ENCODE measurements around the gene C2orf68. TPM values are rescaled to one million over a fixed set of nuclear protein-coding genes. Genes with fewer than 3 reads are reported as not detected.

Gene C2orf68
- total RNA-seq, 1 donor = 22.2 TPM

- peak; percentile 42 for TF ChIP-seq CTCF (IDR thresholded peaks at IDR 0.05; ENCODE audit: insufficient read depth, low read length)
- peak within 1 kb of the TSS; percentile 99 for H3K4me3 ChIP-seq (ENCODE audit: low read depth, low read length)
- peak; percentile 85 for DNase-seq (ENCODE audit: low read depth)
These were observed 9.2 kb downstream of the C2orf68 start, which contains the start of gene TMEM150A for GRCh38 chr2:85602476-85603234. TMEM150A (minus strand) TSS chr2:85602698; CDS start chr2:85601948, 750 bp downstream.

GRCh38 chr2:85601771-85602475 lies 9.9 kb downstream of the C2orf68 start:
- no peak for TF ChIP-seq CTCF (IDR thresholded peaks at IDR 0.05; ENCODE audit: insufficient read depth, low read length)
- peak overlapping the region; percentile 99 for H3K4me3 ChIP-seq (ENCODE audit: low read depth, low read length)
- DNase-seq (ENCODE audit: low read depth) = peak; percentile 63

- DNase-seq (ENCODE audit: low read depth) = no peak
- no peak for TF ChIP-seq CTCF (IDR thresholded peaks at IDR 0.05; ENCODE audit: insufficient read depth, low read length)
- H3K4me3 ChIP-seq (ENCODE audit: low read depth, low read length) = peak overlapping the region; percentile 99
These were observed 10.7 kb downstream of the C2orf68 start for GRCh38 chr2:85600951-85601770.

GRCh38 chr2:85600235-85600575 lies 11.7 kb downstream of the C2orf68 start:
- TF ChIP-seq CTCF (IDR thresholded peaks at IDR 0.05; ENCODE audit: insufficient read depth, low read length) = no peak
- no peak for DNase-seq (ENCODE audit: low read depth)
- no peak overlapping the region for H3K4me3 ChIP-seq (ENCODE audit: low read depth, low read length)

- no peak for TF ChIP-seq CTCF (IDR thresholded peaks at IDR 0.05; ENCODE audit: insufficient read depth, low read length)
- no peak for DNase-seq (ENCODE audit: low read depth)
- H3K4me3 ChIP-seq (ENCODE audit: low read depth, low read length) = no peak overlapping the region
These were observed 12.2 kb downstream of the C2orf68 start for GRCh38 chr2:85599468-85600234.

All from fibroblast of the aortic adventitia (primary cell).